Hematopoietic multipotent progenitor cell treated with erythropoietin and hydrocortisone succinate and interleukin-3 and kit ligand, for 17 days (in vitro differentiated cells): ENCODE results near the gene SERPINE2.

ENCODE experiments used
- DNase-seq: peaks from one replicate; pipeline ENCODE4 v3.0.0-alpha.2; 2015; ENCODE audit warnings: low spot score

SERPINE2 gene

DNA sequence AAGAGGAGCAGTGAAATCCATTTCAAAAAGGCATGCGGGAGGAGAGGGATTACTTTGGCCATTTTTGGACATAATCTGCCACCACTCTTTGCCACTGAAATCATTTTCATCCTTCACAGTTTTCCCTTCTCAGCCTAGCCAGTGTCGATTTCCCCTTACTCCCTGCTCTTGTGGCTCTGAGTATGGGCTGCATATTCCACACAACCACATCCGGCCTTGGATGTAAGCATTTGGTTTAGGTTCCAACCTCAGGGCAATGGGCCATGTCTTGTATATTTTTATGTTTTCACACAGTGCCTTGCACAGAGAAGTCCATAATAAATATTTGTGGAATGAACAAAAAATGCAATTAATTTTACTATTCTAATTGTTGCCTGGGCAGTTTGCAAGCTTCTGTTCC, 7.7 kb upstream of the SERPINE2 start:
- DNase-seq: no peak

DNA sequence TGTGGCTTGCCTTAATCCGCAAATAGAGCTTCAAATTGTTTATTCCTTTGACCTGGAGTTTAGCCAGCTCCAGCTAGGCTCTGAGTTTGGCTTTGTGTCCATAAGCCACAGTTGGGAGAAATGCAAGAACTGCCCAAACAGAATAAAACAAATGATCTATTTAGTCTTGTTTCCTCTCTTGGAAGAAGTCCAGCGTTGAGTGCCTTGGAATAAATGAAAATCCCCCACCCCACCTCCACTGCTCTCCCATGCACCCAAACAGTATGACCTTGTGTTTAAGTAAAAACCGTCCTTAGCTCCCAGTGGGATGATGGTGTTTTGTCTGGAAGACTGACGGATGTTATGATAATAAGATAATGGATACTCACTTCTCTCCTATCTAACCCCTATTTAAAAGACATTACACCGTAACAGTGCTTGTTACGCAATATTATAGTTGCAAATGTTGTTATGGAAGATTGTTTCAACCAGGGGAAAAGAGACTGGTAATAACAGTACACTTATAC, 3.2 kb upstream of the SERPINE2 start:
- no peak for DNase-seq

- DNase-seq: no peak
These were observed 2.5 kb upstream of the SERPINE2 start for GRCh38 chr2:224041554-224041953.

GRCh38 chr2:224040753-224041152, 1.7 kb upstream of the SERPINE2 start:
- no peak for DNase-seq

GRCh38 chr2:224039770-224040440, 819 bp upstream of the SERPINE2 start:
- no peak for DNase-seq

- no peak for DNase-seq
These were observed 331 bp downstream of the SERPINE2 start for GRCh38 chr2:224038830-224039079.

DNA sequence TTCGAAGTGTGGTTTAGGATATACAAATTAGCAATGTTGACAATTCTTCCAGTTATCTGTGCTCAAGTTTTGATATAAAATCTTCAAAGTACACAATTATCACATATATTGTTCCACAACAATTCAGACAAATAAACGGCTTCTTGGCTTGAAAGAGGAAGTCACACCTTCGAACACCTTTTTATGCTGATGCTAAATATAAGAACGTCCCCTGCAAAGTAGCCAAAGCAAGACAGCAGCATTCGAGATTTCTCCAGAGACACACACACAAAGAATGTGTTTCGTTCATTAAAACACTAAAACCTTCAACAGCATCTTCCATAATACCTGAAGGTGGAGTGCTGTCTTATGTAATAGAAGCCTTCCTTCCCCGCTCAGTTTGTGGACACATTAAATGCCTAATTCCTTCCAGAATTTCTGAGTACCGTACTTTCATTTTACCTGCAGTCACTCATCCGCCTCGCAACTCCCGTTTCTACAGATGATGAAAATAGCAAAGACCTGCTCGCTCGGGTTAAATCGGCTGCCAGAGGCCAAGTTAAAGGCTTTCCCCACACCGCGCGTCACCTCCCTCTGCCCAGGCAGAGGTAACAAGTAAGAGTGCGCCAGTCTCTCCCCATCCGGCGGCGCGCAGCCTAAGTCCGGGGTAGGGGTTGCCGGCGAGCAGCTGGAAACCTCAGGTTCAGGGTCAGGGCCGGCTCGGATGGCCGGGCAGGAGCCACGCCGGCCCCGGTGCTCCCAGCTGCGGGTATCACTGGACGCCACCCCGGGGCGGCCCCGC, 847 bp downstream of the SERPINE2 start:
- DNase-seq: no peak

DNA sequence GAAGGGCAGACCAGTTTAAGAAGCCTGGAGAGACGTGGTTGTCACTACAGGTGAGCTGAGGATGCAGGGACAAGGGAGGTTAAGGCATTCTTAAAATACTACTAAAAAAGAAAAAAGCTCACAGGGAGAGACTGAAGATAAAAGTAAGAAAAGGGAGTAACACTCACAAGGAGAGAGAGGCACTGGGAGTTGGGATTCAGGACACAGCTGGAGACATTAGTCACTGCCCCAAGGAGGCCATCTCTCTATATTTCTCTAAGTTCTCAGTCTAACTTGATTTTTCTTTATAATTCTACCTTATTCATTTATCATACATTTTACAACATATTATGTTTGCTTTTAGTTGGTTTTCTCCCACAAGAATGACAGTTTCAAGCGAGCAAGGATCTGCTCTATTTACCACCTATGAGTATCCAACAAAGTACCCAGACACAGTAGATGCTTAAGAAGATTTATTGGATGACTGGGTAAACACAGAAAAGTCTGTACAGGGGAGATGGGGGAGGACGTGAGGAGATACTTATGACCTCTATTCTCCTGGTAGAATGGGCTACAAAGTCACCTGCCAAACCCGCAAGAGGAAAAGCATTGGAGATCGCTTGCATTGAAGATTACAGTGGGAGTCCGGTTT, 2.2 kb downstream of the SERPINE2 start:
- DNase-seq: no peak

DNA sequence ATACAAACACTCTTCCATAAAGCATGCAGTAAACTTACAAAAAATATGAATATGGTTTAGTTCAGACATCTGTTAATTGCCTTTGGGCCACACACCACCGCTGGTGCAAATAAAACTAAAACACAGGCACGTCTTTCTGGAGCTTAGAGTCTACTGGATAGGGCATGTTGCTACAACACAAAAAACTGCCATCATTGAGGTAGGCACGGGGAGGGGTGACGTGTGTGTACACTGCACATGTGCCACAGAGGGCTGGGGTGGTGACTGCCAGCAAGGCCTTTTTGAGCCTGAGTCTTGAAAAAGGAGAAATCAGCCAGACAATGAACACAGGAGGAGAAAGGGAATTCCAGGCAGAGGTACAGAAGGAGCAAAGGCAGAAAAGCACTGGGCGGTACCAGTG, 5.1 kb downstream of the SERPINE2 start:
- DNase-seq: no peak

- DNase-seq: no peak
These were observed 5.5 kb downstream of the SERPINE2 start for GRCh38 chr2:224033601-224034000.

DNA sequence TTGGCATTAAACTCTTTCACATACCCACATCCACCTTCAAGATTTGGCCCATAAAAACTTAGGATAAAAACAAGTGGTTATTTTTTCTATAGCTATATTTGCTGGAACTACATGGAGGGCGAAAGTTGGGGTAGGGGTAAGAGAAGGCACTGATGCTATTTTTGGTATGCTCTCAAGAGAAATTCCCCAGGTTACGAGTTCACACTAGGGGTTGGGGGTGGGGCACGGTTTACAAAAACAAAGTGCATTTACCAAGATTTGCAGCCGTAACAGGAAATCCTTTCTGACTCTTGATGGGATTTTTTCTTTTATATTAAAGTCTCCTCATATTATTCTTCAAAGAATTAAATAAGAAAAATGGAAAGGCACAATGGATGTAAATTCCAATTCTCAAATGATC, 6.8 kb downstream of the SERPINE2 start:
- DNase-seq: no peak

GRCh38 chr2:224031358-224031970, 7.6 kb downstream of the SERPINE2 start:
- peak; percentile 17 for DNase-seq

- no peak for DNase-seq
These were observed 8.3 kb downstream of the SERPINE2 start for GRCh38 chr2:224030786-224031185.

DNA sequence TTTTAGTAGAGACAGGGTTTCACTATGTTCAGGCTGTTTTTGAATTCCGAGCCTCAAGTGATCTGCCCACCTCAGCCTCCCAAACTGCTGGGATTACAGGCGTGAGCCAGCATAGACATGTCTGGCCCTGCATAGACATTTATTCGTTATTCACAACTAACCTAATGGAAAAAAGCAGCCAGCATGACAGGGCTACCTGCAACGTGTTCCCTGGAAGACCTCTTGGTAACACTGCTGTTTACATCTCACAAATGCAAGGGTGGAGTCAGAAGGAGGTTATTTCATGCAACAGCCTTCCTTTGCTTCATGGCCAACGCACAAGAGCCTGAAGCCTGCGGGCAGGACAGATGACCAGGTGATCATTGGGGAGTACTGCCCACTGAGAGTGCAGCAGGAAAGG, 9.2 kb downstream of the SERPINE2 start:
- DNase-seq: no peak

GRCh38 chr2:224027931-224028330, 11.2 kb downstream of the SERPINE2 start:
- no peak for DNase-seq

DNA sequence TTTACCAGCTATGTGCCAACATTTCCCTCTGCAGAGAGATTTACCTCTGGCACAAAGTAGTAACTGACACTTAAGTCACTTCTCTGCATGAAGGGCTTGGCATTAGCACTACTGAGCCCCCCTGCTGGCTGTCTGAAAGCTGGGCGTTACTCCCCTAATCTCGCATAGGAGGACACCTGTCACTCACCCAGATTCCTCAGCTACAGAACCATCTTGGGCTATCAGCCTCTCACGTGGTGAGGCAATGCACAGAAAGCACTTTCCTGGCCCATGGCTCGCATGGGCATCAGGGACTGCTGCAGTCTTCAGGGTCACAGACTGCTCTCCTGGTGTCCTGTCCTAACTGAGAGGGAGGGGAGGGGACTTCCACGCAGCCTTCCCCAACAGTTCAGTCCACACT, 12.0 kb downstream of the SERPINE2 start:
- DNase-seq: no peak

DNA sequence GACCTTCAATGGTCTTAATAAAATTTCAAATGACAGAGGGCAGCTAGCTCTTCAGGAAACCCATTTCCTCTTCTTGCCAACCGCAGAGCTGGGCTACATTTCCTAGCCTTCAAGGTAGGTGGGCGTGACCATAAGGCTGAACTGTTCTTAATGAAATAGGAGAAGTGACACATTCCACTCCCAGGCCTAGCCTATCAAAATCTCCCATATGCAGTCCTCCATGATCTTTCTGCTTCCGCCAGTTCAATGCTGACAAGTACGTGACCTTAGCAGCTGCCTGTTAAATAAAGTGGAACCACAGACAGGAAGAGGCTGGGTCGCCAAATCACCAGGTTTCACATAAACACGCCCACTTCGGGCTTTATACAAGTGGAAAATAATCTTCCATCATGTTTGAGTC, 13.2 kb downstream of the SERPINE2 start:
- DNase-seq: no peak

- DNase-seq: no peak
These were observed 14.8 kb downstream of the SERPINE2 start for GRCh38 chr2:224024270-224024669.

DNA sequence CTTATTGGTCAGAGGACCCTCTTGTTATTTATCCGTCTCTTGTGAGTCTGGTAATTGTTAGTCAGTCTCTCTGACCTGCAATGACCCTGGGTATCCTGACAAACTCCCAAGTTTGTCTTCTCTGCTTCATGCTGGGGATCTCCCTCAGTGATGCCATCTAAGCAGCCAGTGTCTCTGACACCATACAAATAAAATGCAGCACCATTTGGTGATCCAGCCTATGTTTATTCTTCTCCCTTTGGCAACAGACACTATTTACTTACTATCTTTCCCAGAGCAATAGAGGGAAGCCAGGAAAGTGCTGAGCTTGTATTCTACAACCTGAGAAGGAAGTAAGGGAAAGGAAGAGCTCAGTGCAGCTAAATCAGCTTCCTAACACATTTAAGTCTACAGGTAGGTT, 15.9 kb downstream of the SERPINE2 start:
- no peak for DNase-seq

DNA sequence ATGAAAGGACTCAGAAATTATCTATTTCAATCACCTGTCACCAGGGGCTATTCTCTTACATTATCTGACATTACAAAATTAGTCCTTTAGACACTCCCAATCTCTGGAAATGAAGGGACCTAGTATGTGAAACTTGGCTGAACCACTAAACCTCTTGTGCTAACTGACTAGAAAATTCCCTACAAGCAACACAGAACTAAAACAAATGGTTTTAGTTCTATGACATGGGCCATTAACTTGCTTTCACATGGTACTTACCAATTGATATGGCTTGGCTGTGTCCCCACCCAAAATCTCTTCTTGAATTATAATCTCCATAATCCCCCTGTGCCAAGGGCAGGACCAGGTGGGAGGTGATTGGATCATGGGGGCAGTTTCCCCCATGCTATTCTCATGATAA, 16.6 kb downstream of the SERPINE2 start:
- no peak for DNase-seq

GRCh38 chr2:224020523-224020922, 18.6 kb downstream of the SERPINE2 start:
- DNase-seq: no peak

GRCh38 chr2:224017957-224018356, 21.1 kb downstream of the SERPINE2 start:
- DNase-seq: no peak

DNA sequence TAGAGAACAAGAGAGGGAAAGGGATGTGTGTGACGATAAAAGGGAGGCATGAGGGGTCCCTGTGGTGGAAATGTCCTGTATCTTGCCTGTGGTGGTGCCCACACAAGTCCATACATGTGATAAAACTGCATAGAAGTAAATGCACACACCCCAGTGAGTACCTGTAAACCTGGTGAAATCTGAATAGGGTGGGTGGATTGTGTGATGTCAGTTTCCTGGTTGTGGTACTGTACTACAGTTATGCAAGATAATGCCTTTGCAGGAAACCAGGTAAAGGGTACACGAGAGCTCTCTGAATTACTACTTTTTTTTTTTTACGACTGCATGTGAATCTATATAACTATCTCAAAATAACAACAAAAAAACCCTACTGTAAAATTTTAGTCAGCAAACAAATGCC, 22.1 kb downstream of the SERPINE2 start:
- no peak for DNase-seq
